Fibroblast of lung (primary cell): Measurements from ENCODE around the gene FOXG1. TPM values are rescaled to one million over a fixed set of nuclear protein-coding genes. Genes with fewer than 3 reads are reported as not detected.

Source experiments
- DNase-seq, 2 donors: peaks; one replicate each; pipeline versions ENCODE4 v3.0.0 to v3.0.0-alpha.2; 2010; ENCODE audit warnings: low read depth in 2 of 2
- H2AFZ ChIP-seq: 2 replicates; pipeline ENCODE4 v1.5.1; 2012; ENCODE audit warnings: low read length, control low read depth, inconsistent platforms
- H3K27ac ChIP-seq: 2 replicates; pipeline ENCODE4 v1.5.1; 2011; ENCODE audit warnings: low read length, control low read depth; ENCODE audit not compliant: insufficient read depth
- H3K27me3 ChIP-seq: 2 replicates; pipeline ENCODE4 v1.5.1; 2011; ENCODE audit warnings: mild to moderate bottlenecking, low read length; ENCODE audit not compliant: control insufficient read depth, insufficient read depth
- H3K36me3 ChIP-seq: 2 replicates; pipeline ENCODE4 v1.5.1; 2011; ENCODE audit warnings: low read length; ENCODE audit not compliant: control insufficient read depth, insufficient read depth
- H3K4me1 ChIP-seq: 2 replicates; pipeline ENCODE4 v1.5.1; 2011; ENCODE audit warnings: low read length; ENCODE audit not compliant: control insufficient read depth, insufficient read depth; ENCODE audit errors: extremely low read depth
- H3K4me2 ChIP-seq: 2 replicates; pipeline ENCODE4 v1.5.1; 2011; ENCODE audit warnings: low read length, control low read depth; ENCODE audit not compliant: insufficient read depth; ENCODE audit errors: extremely low read depth
- H3K4me3 ChIP-seq, 4 experiments: fragments of 200-600 bp in 1 of 4; sonication (generic) in 1 of 4; replicated peaks in 1 of 4; 2 replicates each; pipeline ENCODE4 v1.5.1; 2011 to 2016; ENCODE audit warnings: low read length in 4 of 4, low read depth in 3 of 4, mild to moderate bottlenecking in 3 of 4, control low read depth in 2 of 4, inconsistent platforms in 1 of 4, mixed read lengths in 1 of 4; ENCODE audit not compliant: insufficient read depth in 1 of 4; ENCODE audit errors: control extremely low read depth in 1 of 4
- H3K79me2 ChIP-seq: 2 replicates; pipeline ENCODE4 v1.5.1; 2012; ENCODE audit warnings: mild to moderate bottlenecking, low read length, inconsistent platforms; ENCODE audit not compliant: control insufficient read depth, insufficient read depth
- H3K9ac ChIP-seq: 2 replicates; pipeline ENCODE4 v1.5.1; 2011; ENCODE audit warnings: mild to moderate bottlenecking, low read length, control low read depth; ENCODE audit not compliant: insufficient read depth
- H3K9me3 ChIP-seq: 2 replicates; pipeline ENCODE4 v1.5.1; 2012; ENCODE audit warnings: low read depth, low read length; ENCODE audit not compliant: control insufficient read depth, insufficient read depth
- H4K20me1 ChIP-seq: 2 replicates; pipeline ENCODE4 v1.5.1; 2011; ENCODE audit warnings: low read length; ENCODE audit not compliant: control insufficient read depth, insufficient read depth; ENCODE audit errors: extremely low read depth
- CTCF ChIP-seq, 2 donors: IDR thresholded peaks in 1 of 2; conservative IDR thresholded peaks in 1 of 2; 1 replicate in 1 of 2; 2 replicates in 1 of 2; pipeline ENCODE4 v1.5.1; 2011 to 2012; ENCODE audit warnings: low read length in 2 of 2, control low read depth in 1 of 2, inconsistent platforms in 1 of 2, low read depth in 1 of 2, mild to moderate bottlenecking in 1 of 2
- EZH2 ChIP-seq: IDR thresholded peaks from 2 replicates; pipeline ENCODE4 v1.5.1; 2012; ENCODE audit warnings: low read length, control low read depth, mild to moderate bottlenecking; ENCODE audit errors: missing control alignments
- polyA plus RNA-seq, 2 donors: library from polyadenylated mRNA; depleted of rRNA in 1 of 2; stranded (reverse) in 1 of 2; unstranded in 1 of 2; fragments of >200 nt; gene quantifications; 2 replicates each; pipeline ENCODE4 v1.2.1, GENCODE V29; 2011 to 2012; ENCODE audit warnings: missing spikeins in 1 of 2
- total RNA-seq: library from RNA; depleted of rRNA; stranded (reverse); fragments of >200 nt; gene quantifications from 2 replicates; pipeline ENCODE4 v1.2.1, GENCODE V29; 2014

The FOXG1 gene
- total and polyA plus RNA-seq, 2 donors (not counting 1 experiment from before 2014, with no cell fraction given) = not detected

- Histone ChIP-seq H3K27me3 (peaks cover 74% of the 10 kb centered on the region), H2AFZ (no peak overlapping the region), H3K36me3 (no peaks in the 10 kb centered on the region), H3K4me2 (peak overlapping the region; percentile 68), H4K20me1 (no peaks in the 10 kb centered on the region), H3K9ac (no peak overlapping the region), H3K9me3 (no peaks in the 10 kb centered on the region), H3K4me1 (no peaks in the 10 kb centered on the region), H3K27ac (no peak overlapping the region), H3K4me3 (no peak overlapping the region), H3K79me2 (no peaks in the 10 kb centered on the region)
- TF ChIP-seq CTCF (conservative IDR thresholded peaks at IDR 0.05 in 1 of 2, IDR thresholded peaks at IDR 0.05 in 1 of 2; ENCODE audit: low read depth in 1 of 2, low read length in 2 of 2) (no peak), EZH2 (peak; percentile 33)
- DNase-seq = no peak
Measured at GRCh38 chr14:28758253-28758884, 8.2 kb upstream of the FOXG1 start.

- peak overlapping the region in 2 of 4 experiments; percentile 8 to 32 for H3K4me3 ChIP-seq
Measured at GRCh38 chr14:28758885-28759652, 7.5 kb upstream of the FOXG1 start.

More at GRCh38 chr14:28758885-28759652, 7.5 kb upstream of the FOXG1 start:
- Histone ChIP-seq H2AFZ (no peak overlapping the region), H3K27ac (no peak overlapping the region), H3K4me2 (peak overlapping the region; percentile 17), H3K79me2 (no peaks in the 10 kb centered on the region), H3K27me3 (peaks cover 78% of the 10 kb centered on the region), H4K20me1 (no peaks in the 10 kb centered on the region), H3K4me1 (no peaks in the 10 kb centered on the region), H3K36me3 (no peaks in the 10 kb centered on the region), H3K9me3 (no peaks in the 10 kb centered on the region), H3K9ac (no peak overlapping the region)
- no peak for TF ChIP-seq EZH2
- TF ChIP-seq CTCF (conservative IDR thresholded peaks at IDR 0.05 in 1 of 2, IDR thresholded peaks at IDR 0.05 in 1 of 2; ENCODE audit: low read depth in 1 of 2, low read length in 2 of 2) = no peak
- DNase-seq = peak in 1 of 2 donors; percentile 20
